Mesenchymal stem cell (in vitro differentiated cells and primary cell): ENCODE measurements around the gene NCEH1.

Experiments used
- DNase-seq: peaks from one replicate; pipeline ENCODE4 v3.0.0-alpha.2; 2013
- H2AFZ ChIP-seq: one replicate; pipeline ENCODE4 v1.6.1; 2013; ENCODE audit warnings: low read depth, mild to moderate bottlenecking, control low read depth, inconsistent platforms, low read length, moderate library complexity
- H2AK5ac ChIP-seq: 2 replicates; pipeline ENCODE4 v1.6.1; 2013; ENCODE audit warnings: low read length, moderate library complexity, mild to moderate bottlenecking, inconsistent platforms; ENCODE audit not compliant: severe bottlenecking
- H2BK120ac ChIP-seq: one replicate; pipeline ENCODE4 v1.6.1; 2013; ENCODE audit warnings: low read depth, mild to moderate bottlenecking, inconsistent platforms, low read length, moderate library complexity
- H2BK12ac ChIP-seq, 2 experiments: one replicate each; pipeline ENCODE4 v1.6.1; 2013; ENCODE audit warnings: inconsistent platforms in 2 of 2, low read length in 2 of 2, mild to moderate bottlenecking in 2 of 2, moderate library complexity in 2 of 2, control low read depth in 1 of 2
- H2BK15ac ChIP-seq: one replicate; pipeline ENCODE4 v1.6.1; 2013; ENCODE audit warnings: mild to moderate bottlenecking, low read depth, inconsistent platforms; ENCODE audit not compliant: poor library complexity, severe bottlenecking
- H2BK5ac ChIP-seq: 2 replicates; pipeline ENCODE4 v1.6.1; 2013; ENCODE audit warnings: low read depth, mild to moderate bottlenecking, low read length, control low read depth, inconsistent platforms; ENCODE audit not compliant: poor library complexity, severe bottlenecking
- H3K14ac ChIP-seq, 2 experiments: one replicate each; pipeline ENCODE4 v1.6.1; 2013; ENCODE audit warnings: inconsistent platforms in 2 of 2, low read length in 2 of 2, control low read depth in 1 of 2, mild to moderate bottlenecking in 1 of 2, moderate library complexity in 1 of 2
- H3K18ac ChIP-seq, 2 experiments: one replicate each; pipeline ENCODE4 v1.6.1; 2013; ENCODE audit warnings: inconsistent platforms in 2 of 2, low read length in 2 of 2, control low read depth in 1 of 2, low read depth in 1 of 2, mild to moderate bottlenecking in 1 of 2
- H3K23ac ChIP-seq, 2 experiments: one replicate each; pipeline ENCODE4 v1.6.1; 2013; ENCODE audit warnings: inconsistent platforms in 2 of 2, low read length in 2 of 2, mild to moderate bottlenecking in 2 of 2, moderate library complexity in 2 of 2, control low read depth in 1 of 2
- H3K27ac ChIP-seq: 2 replicates; pipeline ENCODE4 v1.5.1; 2013; ENCODE audit warnings: mild to moderate bottlenecking, moderate library complexity, low read length, control low read depth, inconsistent platforms; ENCODE audit not compliant: poor library complexity, severe bottlenecking
- H3K27me3 ChIP-seq, 2 experiments: 2 replicates each; pipeline versions ENCODE4 v1.6.1 to v1.7.0; 2013; ENCODE audit warnings: low read length in 2 of 2, mild to moderate bottlenecking in 2 of 2, moderate library complexity in 2 of 2, control low read depth in 1 of 2, inconsistent platforms in 1 of 2; ENCODE audit not compliant: control insufficient read depth in 1 of 2, insufficient read depth in 1 of 2
- H3K36me3 ChIP-seq, 2 experiments: 2 replicates each; pipeline versions ENCODE4 v1.6.1 to v1.7.0; 2013; ENCODE audit warnings: low read length in 2 of 2, control low read depth in 1 of 2, inconsistent platforms in 1 of 2, low read depth in 1 of 2, mild to moderate bottlenecking in 1 of 2; ENCODE audit not compliant: insufficient read depth in 2 of 2, control insufficient read depth in 1 of 2
- H3K4ac ChIP-seq, 2 experiments: one replicate each; pipeline ENCODE4 v1.6.1; 2013; ENCODE audit warnings: inconsistent platforms in 2 of 2, low read length in 2 of 2, mild to moderate bottlenecking in 2 of 2, moderate library complexity in 2 of 2, control low read depth in 1 of 2, low read depth in 1 of 2
- H3K4me1 ChIP-seq: 2 replicates; pipeline ENCODE4 v1.6.1; 2013; ENCODE audit warnings: low read depth, low read length, control low read depth; ENCODE audit not compliant: control insufficient read depth, insufficient read depth
- H3K4me2 ChIP-seq: 2 replicates; pipeline ENCODE4 v1.6.1; 2013; ENCODE audit warnings: low read length, mild to moderate bottlenecking, inconsistent platforms; ENCODE audit not compliant: poor library complexity, severe bottlenecking
- H3K4me3 ChIP-seq, 2 experiments: 2 replicates each; pipeline versions ENCODE4 v1.5.1 to v1.7.0; 2013; ENCODE audit warnings: low read length in 2 of 2, mild to moderate bottlenecking in 2 of 2, control low read depth in 1 of 2, low read depth in 1 of 2; ENCODE audit not compliant: insufficient read depth in 1 of 2
- H3K79me1 ChIP-seq: replicated peaks from 2 replicates; pipeline ENCODE4 v1.6.1; 2013; ENCODE audit warnings: mild to moderate bottlenecking, control low read depth, low read length, inconsistent platforms; ENCODE audit not compliant: poor library complexity, severe bottlenecking
- H3K9ac ChIP-seq: 2 replicates; pipeline ENCODE4 v1.7.0; 2013; ENCODE audit warnings: mild to moderate bottlenecking, low read length, moderate library complexity
- H3K9me3 ChIP-seq: 2 replicates; pipeline ENCODE4 v1.7.0; 2013; ENCODE audit warnings: mild to moderate bottlenecking, low read length; ENCODE audit not compliant: control insufficient read depth
- H4K8ac ChIP-seq: one replicate; pipeline ENCODE4 v1.6.1; 2013; ENCODE audit warnings: inconsistent platforms, mild to moderate bottlenecking, low read length, moderate library complexity
- H4K91ac ChIP-seq: one replicate; pipeline ENCODE4 v1.6.1; 2013; ENCODE audit warnings: mild to moderate bottlenecking, low read length, inconsistent platforms
- WGBS: methylation state at CpG from one replicate; pipeline ENCODE4 v1.1.7; 2013; ENCODE audit warnings: mixed read lengths; 5-methylcytosine and 5-hydroxymethylcytosine counted together

NCEH1 gene

GRCh38 chr3:172708921-172709773 lies 1.7 kb downstream of the NCEH1 start:
- H3K4me1 ChIP-seq = peaks cover 4% of the 10 kb centered on the region
- DNase-seq = peak; percentile 33
- H2BK15ac ChIP-seq = no peak overlapping the region
- H3K36me3 ChIP-seq = peaks cover 0 to 2% of the 10 kb centered on the region in 2 experiments
- H3K27ac ChIP-seq = no peak overlapping the region
- no peak overlapping the region for H4K8ac ChIP-seq
- no peak overlapping the region for H3K4ac ChIP-seq
- H2BK12ac ChIP-seq = peak overlapping the region in 1 of 2 experiments; percentile 54
- no peak overlapping the region for H2AK5ac ChIP-seq
- WGBS = no CpG with 5 or more reads among the region's 2 CpGs
- no peaks in the 10 kb centered on the region for H3K9me3 ChIP-seq
- H3K14ac ChIP-seq = no peak overlapping the region
- peaks cover 10% of the 10 kb centered on the region for H3K79me1 ChIP-seq
- no peaks in the 10 kb centered on the region for H3K27me3 ChIP-seq
- H2BK120ac ChIP-seq = no peak overlapping the region
- H4K91ac ChIP-seq = no peak overlapping the region
- peak overlapping the region; percentile 81 for H3K4me2 ChIP-seq
- H2AFZ ChIP-seq = no peak overlapping the region
- H3K9ac ChIP-seq = peak overlapping the region; percentile 93
- peak overlapping the region in 1 of 2 experiments; percentile 91 for H3K4me3 ChIP-seq
- no peak overlapping the region for H3K18ac ChIP-seq
- H2BK5ac ChIP-seq = no peak overlapping the region
- no peak overlapping the region for H3K23ac ChIP-seq

GRCh38 chr3:172707967-172708366 lies 2.9 kb downstream of the NCEH1 start:
- WGBS = no CpG with 5 or more reads among the region's 1 CpG
- Histone ChIP-seq H4K91ac (no peak overlapping the region), H2AFZ (no peak overlapping the region), H3K18ac (no peak overlapping the region), H3K4me1 (peaks cover 4% of the 10 kb centered on the region), H3K27ac (no peak overlapping the region), H3K9me3 (no peaks in the 10 kb centered on the region), H4K8ac (no peak overlapping the region), H2BK15ac (no peak overlapping the region), H2BK12ac (no peak overlapping the region), H3K14ac (no peak overlapping the region), H2AK5ac (no peak overlapping the region), H3K4ac (no peak overlapping the region), H3K9ac (peak overlapping the region; percentile 93), H3K4me2 (no peak overlapping the region), H3K23ac (no peak overlapping the region), H3K27me3 (no peaks in the 10 kb centered on the region), H2BK5ac (no peak overlapping the region), H2BK120ac (no peak overlapping the region), H3K4me3 (no peak overlapping the region), H3K79me1 (peaks cover 11% of the 10 kb centered on the region), H3K36me3 (peaks cover 0 to 2% of the 10 kb centered on the region in 2 experiments)
- DNase-seq = peak; percentile 75

DNA sequence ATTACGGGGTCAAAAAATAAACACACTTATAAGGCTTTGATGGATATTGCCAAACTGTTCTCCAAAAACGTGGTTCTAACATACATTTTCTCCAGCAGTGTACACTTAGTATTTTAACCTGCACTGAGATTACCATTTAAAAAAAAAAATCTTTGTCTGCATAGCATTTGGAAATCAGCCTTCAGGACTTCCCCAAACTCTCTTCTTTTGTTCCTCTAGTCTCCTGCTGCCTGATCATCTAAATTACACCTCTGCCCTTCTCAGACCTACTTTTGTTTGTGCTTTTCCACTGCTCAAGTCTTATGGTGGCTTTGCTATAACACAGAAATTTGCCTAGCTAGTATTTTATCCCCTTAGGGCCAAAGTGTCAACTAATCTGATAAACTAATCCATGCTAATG lies 3.8 kb downstream of the NCEH1 start:
- H3K18ac ChIP-seq = no peak overlapping the region
- no peak overlapping the region for H2BK5ac ChIP-seq
- H2BK120ac ChIP-seq = no peak overlapping the region
- H3K4me3 ChIP-seq = no peak overlapping the region
- H2AFZ ChIP-seq = no peak overlapping the region
- 80% methylated on average over 2 of the region's 2 CpGs for WGBS
- H3K23ac ChIP-seq = no peak overlapping the region
- no peak overlapping the region for H4K91ac ChIP-seq
- no peak overlapping the region for H2BK15ac ChIP-seq
- H3K27ac ChIP-seq = no peak overlapping the region
- no peak for DNase-seq
- no peak overlapping the region for H2AK5ac ChIP-seq
- peaks cover 2 to 3% of the 10 kb centered on the region in 2 experiments for H3K36me3 ChIP-seq
- no peak overlapping the region for H2BK12ac ChIP-seq
- H3K4me2 ChIP-seq = no peak overlapping the region
- H3K79me1 ChIP-seq = peaks cover 14% of the 10 kb centered on the region
- H3K4ac ChIP-seq = no peak overlapping the region
- no peak overlapping the region for H3K9ac ChIP-seq
- no peaks in the 10 kb centered on the region for H3K27me3 ChIP-seq
- H3K4me1 ChIP-seq = peaks cover 4% of the 10 kb centered on the region
- H3K14ac ChIP-seq = no peak overlapping the region
- no peak overlapping the region for H4K8ac ChIP-seq
- no peaks in the 10 kb centered on the region for H3K9me3 ChIP-seq

GRCh38 chr3:172705170-172705569 lies 5.7 kb downstream of the NCEH1 start:
- H2AK5ac ChIP-seq = no peak overlapping the region
- no peak overlapping the region for H3K18ac ChIP-seq
- no peaks in the 10 kb centered on the region for H3K27me3 ChIP-seq
- no peaks in the 10 kb centered on the region for H3K9me3 ChIP-seq
- peaks cover 3% of the 10 kb centered on the region for H3K4me1 ChIP-seq
- H3K4me2 ChIP-seq = no peak overlapping the region
- no peak overlapping the region for H3K27ac ChIP-seq
- H3K4me3 ChIP-seq = no peak overlapping the region
- H4K91ac ChIP-seq = no peak overlapping the region
- H2BK120ac ChIP-seq = no peak overlapping the region
- no peak overlapping the region for H3K14ac ChIP-seq
- H2BK15ac ChIP-seq = no peak overlapping the region
- no peak overlapping the region for H3K9ac ChIP-seq
- peaks cover 21% of the 10 kb centered on the region for H3K79me1 ChIP-seq
- no peak overlapping the region for H3K23ac ChIP-seq
- H4K8ac ChIP-seq = no peak overlapping the region
- no peak overlapping the region for H2BK5ac ChIP-seq
- WGBS = 89% methylated on average over 4 of the region's 4 CpGs
- peaks cover 0 to 4% of the 10 kb centered on the region in 2 experiments for H3K36me3 ChIP-seq
- H3K4ac ChIP-seq = no peak overlapping the region
- no peak overlapping the region for H2BK12ac ChIP-seq
- no peak overlapping the region for H2AFZ ChIP-seq
- DNase-seq = no peak
